GM10248 (cell line): Measurements from ENCODE around the gene UBE2D2.
A peak's percentile ranks its signal among the peaks of the same experiment; 100 is the strongest.

Source experiments
- CTCF ChIA-PET: fragments of 300-600 bp; sonication (Branson Sonifier 250); formaldehyde crosslinking; extraction: SDS; loops from one replicate; lab custom pipeline; 2021; ENCODE audit warnings: antibody characterized with exemption; lab: Yijun Ruan, JAX
- POLR2A ChIA-PET: fragments of 350-650 bp; sonication (Branson Sonifier 250); formaldehyde crosslinking; extraction: SDS; loops from one replicate; lab custom pipeline; 2020; ENCODE audit warnings: antibody characterized with exemption; lab: Yijun Ruan, JAX
- DNase-seq: peaks from one replicate; pipeline ENCODE4 v3.0.0; 2012; ENCODE audit errors: extremely low spot score
- TF ChIP-seq, protein P1 (sequence below): IDR thresholded peaks from 2 replicates; pipeline ENCODE4 v1.5.1; 2012; ENCODE audit warnings: mild to moderate bottlenecking, low read depth; ENCODE audit errors: extremely low read depth, missing control alignments, control extremely low read depth

UBE2D2 gene

DNA sequence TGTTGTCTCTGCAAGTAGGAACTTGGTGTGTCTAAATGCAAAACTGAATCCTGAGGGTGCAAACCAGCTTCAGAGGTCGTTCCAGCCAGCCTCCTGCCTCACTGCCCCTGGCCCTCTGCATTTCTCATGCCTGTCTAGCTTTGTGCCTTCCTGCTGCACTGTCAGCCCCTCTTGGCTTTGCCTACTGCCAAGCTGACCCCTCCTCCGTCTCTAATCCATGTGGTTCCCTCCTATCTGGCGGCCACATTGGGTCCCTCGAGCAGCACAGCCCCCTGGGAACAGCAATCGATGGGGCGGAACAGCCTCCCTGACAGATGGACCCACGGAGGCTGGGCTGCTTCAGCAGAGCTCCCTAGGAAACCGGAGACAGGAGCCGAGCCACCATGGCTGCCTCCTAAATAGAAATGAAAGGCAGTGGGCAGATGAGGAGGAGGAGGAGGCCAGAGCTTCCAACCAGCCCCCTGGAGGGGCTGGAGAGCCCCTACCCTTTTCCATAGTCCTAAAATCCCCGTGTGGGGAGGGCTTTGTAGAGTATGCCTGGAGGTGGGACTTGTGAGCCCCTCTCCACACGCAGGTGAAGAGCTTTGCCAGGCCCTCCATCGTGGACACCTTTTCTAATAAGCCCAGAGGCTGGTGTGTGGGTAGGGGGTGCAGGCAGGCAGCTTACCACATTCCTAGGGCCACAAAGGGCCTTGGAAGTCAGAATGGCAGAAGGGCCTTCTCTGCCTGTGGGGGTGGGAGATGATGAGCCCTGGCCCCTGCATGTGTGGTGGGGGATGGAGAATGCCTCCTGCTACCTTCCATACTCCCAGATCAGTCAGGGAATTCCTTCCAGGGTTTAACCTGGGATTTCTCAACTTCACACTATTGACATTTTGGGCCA lies 77.8 kb downstream of the UBE2D2 start:
- TF ChIP-seq, protein P1, sequence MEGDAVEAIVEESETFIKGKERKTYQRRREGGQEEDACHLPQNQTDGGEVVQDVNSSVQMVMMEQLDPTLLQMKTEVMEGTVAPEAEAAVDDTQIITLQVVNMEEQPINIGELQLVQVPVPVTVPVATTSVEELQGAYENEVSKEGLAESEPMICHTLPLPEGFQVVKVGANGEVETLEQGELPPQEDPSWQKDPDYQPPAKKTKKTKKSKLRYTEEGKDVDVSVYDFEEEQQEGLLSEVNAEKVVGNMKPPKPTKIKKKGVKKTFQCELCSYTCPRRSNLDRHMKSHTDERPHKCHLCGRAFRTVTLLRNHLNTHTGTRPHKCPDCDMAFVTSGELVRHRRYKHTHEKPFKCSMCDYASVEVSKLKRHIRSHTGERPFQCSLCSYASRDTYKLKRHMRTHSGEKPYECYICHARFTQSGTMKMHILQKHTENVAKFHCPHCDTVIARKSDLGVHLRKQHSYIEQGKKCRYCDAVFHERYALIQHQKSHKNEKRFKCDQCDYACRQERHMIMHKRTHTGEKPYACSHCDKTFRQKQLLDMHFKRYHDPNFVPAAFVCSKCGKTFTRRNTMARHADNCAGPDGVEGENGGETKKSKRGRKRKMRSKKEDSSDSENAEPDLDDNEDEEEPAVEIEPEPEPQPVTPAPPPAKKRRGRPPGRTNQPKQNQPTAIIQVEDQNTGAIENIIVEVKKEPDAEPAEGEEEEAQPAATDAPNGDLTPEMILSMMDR, result no peak
- ChIA-PET CTCF (interaction anchor here (0.6 to 18.6 kb wide), 10 partner anchors 10 to 131 kb away, joined by 3 to 439 read pairs (median 4); partner anchors contain the start of gene CXXC5), POLR2A (interaction anchor here (0.5 to 4.2 kb wide), 3 partner anchors 10 to 727 kb away, joined by 3 to 31 read pairs (median 10); partner anchors contain the start of gene CXXC5)
- DNase-seq, result peak; percentile 37

DNA sequence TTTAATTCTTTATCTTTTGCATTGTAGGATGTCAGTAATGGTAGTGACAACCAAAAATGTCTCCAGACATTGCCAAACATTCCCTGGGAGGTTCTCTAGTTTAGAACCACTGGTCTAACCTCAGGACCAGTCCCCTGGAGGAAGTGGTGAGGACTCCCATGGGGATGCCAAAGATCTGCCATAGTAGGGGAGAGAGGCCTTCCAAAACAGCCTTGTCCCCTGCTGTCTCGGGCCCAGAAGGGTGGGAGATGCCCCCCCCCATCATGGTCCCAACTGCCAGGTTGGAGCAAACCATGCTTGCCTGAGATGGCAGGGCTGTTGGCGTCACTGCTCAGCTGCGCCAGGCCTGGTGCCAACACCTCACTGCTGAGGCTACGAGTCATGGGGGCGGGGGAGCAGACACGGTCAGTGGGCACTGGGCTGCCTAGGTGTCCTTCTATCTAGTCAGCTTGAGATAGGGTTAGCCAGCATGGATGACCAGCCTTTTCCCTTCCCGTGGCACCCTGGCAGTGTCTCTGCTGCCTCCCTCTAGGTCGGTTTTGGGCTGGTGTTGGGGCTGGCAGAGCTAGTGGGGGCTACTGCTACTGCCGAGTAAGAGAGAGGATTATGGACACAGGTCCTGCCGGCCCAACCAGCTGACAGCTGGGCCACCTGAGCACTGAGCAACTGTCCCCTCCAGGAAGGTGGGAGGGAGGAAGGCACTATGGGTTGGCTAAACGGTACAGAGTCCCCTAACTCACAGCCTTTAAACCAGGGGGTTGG lies 78.7 kb downstream of the UBE2D2 start:
- POLR2A ChIA-PET, result no interaction called here
- TF ChIP-seq, protein P1, result no peak

DNA sequence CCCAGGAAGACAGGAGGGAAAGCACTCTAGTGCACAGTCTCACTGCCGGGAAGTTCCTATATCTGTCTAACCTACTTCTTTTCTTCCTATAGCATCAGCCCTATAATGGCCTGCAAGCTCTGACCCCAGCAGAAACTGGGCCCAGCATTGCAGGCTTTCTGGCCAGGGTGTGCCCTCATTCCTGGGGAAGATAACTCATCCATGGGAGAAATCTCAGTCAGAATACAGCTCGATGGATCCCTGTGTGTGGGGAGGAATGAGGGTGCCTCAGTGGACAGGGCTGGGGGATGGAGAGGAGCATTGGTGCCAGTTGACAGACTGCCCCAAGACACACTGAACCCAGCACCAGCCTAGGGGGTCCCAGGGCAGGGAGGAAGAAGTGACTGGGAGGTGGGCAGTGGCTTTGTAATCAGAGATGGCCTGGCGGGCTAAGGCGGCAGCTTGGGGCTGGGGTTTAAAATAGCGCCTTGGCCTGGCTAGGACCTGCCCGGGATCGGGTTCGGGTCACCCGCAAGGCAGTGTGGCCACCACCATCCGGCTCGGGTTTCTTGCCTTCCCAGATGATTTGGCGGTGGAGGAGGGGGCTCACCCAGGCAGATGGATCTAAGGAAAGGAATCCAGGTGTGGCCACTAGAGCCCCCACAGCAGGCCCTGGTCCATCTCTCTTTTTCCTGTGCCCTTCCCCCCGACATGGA lies 79.4 kb downstream of the UBE2D2 start:
- CTCF ChIA-PET, result interaction anchor here (1.8 to 18.6 kb wide), 5 partner anchors 9 to 130 kb away, joined by 4 to 439 read pairs (median 229); partner anchors contain the start of gene CXXC5
- no peak for DNase-seq
- POLR2A ChIA-PET, result no interaction called here
- TF ChIP-seq, protein P1, result no peak

More for the DNA sequence above, 78.7 kb downstream of the UBE2D2 start:
- DNase-seq, result no peak
- CTCF ChIA-PET, result interaction anchor here (1.1 to 18.6 kb wide), 5 partner anchors 9 to 130 kb away, joined by 4 to 439 read pairs (median 229); partner anchors contain the start of gene CXXC5

DNA sequence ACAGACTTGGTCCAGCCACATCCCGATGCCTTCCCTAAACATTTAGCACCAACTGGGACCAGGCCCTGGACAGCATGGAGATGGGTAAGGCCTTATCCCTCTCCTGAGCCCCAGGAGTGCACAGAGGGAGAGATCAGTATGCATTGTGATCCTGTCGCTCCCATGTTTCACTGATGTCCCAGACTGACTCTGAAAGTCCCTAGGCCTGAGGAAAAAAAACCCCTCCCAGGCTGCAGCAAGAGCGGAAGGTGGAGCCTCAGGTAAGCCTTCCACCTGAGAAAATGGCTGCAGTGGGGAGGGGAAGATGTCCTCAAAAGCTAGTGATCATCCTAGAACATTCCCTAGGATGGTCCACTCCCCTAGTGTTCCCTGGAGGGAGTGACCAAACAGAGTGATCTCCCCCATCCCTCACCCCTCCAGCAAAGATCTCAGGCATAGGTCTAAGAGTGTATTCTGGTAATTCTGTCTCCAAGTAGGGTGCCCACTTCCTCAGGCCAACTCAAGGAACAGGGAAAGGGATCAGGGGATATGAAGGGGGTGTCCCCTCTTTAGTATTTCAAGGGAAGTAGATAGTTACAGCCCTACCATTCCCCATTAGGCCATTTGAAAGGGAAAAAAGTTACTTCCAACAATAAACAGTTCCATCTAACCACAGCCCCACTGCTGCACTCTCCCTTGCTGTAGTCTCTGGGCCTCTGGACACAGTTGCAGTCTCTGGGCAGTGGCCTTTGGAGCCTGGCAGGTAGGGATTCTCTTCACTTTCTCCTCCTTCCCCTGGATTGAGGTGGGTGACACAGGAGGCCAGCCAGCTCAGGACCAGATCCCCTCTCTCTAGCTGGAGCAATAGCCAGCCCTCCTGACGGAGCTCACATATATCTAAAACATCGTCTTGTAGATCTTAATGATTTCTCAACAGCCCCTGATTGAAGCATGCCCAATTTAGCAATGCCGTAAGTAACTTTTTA lies 80.3 kb downstream of the UBE2D2 start:
- CTCF ChIA-PET, result interaction anchor here (1.8 to 18.6 kb wide), 4 partner anchors 6 to 129 kb away, joined by 4 to 439 read pairs (median 258); no protein-coding TSS in a partner anchor
- TF ChIP-seq, protein P1, result no peak
- POLR2A ChIA-PET, result no interaction called here
- DNase-seq, result no peak

DNA sequence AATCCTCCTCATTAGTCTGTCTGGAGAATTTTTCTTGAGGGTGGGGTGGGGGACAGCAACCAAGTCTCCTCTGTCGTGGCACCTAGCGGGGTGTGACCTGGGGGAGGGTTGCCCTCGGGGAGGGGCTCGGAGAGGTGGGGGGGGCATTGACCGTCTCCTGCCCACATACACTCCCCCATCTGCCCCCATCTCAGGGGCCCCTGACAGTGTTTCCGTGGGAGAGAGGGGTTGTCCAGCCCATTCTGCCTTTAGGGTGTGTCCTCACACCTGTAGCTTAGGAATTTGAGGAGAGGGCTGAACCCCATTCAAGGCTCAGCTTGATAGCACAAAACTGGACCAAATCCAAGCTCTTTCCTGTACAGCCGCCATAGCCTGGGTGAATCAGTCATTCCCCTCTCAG lies 81.1 kb downstream of the UBE2D2 start:
- ChIA-PET POLR2A (no interaction called here), CTCF (interaction anchor here (1.0 to 18.6 kb wide), 4 partner anchors 6 to 128 kb away, joined by 3 to 439 read pairs (median 116); no protein-coding TSS in a partner anchor)
- DNase-seq, result no peak
- TF ChIP-seq, protein P1, result no peak
